K562 (cell line): ENCODE results near the gene NACC1. TPM values are rescaled to one million over a fixed set of nuclear protein-coding genes. Genes with fewer than 3 reads are reported as not detected.

ENCODE experiments used
- CHD2 ChIP-seq: IDR thresholded peaks from 2 replicates; pipeline ENCODE4 v1.6.1; 2011; ENCODE audit warnings: low read depth, low read length
- CXXC5 ChIP-seq: fragments of 250-450 bp; sonication (Bioruptor Pico); IDR thresholded peaks from 2 replicates; pipeline ENCODE4 v1.8.0; 2022; ENCODE audit warnings: inconsistent platforms, mild to moderate bottlenecking, moderate library complexity
- DACH1 ChIP-seq: fragments of 450-650 bp; IDR thresholded peaks from 2 replicates; pipeline ENCODE4 v1.6.1; 2018; ENCODE audit not compliant: partially characterized antibody
- ELF4 ChIP-seq: fragments of 450-650 bp; formaldehyde crosslinking; IDR thresholded peaks from 2 replicates; pipeline ENCODE4 v1.4.0; 2022; ENCODE audit warnings: missing genetic modification characterization
- KAT7 ChIP-seq: sonication (generic); formaldehyde crosslinking; IDR thresholded peaks from 2 replicates; pipeline ENCODE4 v1.8.0; 2022; ENCODE audit warnings: missing genetic modification reagents, mild to moderate bottlenecking, borderline replicate concordance
- KDM2B ChIP-seq: fragments of 250-450 bp; sonication (Bioruptor Pico); IDR thresholded peaks from 2 replicates; pipeline ENCODE4 v1.8.0; 2021; ENCODE audit warnings: mild to moderate bottlenecking, moderate library complexity
- MTA1 ChIP-seq: fragments of 450-650 bp; IDR thresholded peaks from 2 replicates; pipeline ENCODE4 v1.6.1; 2017; ENCODE audit warnings: borderline replicate concordance
- NCOA4 ChIP-seq: fragments of 450-650 bp; IDR thresholded peaks from 2 replicates; pipeline ENCODE4 v1.6.1; 2018; ENCODE audit warnings: mild to moderate bottlenecking; ENCODE audit not compliant: partially characterized antibody
- NR2C1 ChIP-seq, 2 experiments: fragments of 450-650 bp; IDR thresholded peaks; 2 replicates each; pipeline ENCODE4 v1.6.1; 2017; ENCODE audit warnings: mild to moderate bottlenecking in 2 of 2, antibody characterized with exemption in 1 of 2, inconsistent platforms in 1 of 2, missing compliant biosample characterization in 1 of 2, missing genetic modification characterization in 1 of 2
- POLR2H ChIP-seq: IDR thresholded peaks from 2 replicates; pipeline ENCODE4 v1.6.1; 2016; ENCODE audit warnings: missing genetic modification characterization, low read depth, mild to moderate bottlenecking, control low read depth, missing compliant biosample characterization, moderate library complexity
- RAD21 ChIP-seq, 2 experiments: fragments of 250-450 bp in 1 of 2; fragments of 450-650 bp in 1 of 2; sonication (Bioruptor Pico) in 1 of 2; formaldehyde crosslinking in 1 of 2; IDR thresholded peaks in 1 of 2; conservative IDR thresholded peaks in 1 of 2; 2 replicates each; pipeline versions ENCODE4 v1.4.0 to v1.8.0; 2020 to 2022; ENCODE audit warnings: mild to moderate bottlenecking in 2 of 2, moderate library complexity in 1 of 2
- RNF2 ChIP-seq: sonication (generic); IDR thresholded peaks from 2 replicates; pipeline ENCODE4 v1.6.1; 2016
- TCF3 ChIP-seq: sonication (generic); formaldehyde crosslinking; IDR thresholded peaks from 2 replicates; pipeline ENCODE4 v1.4.0; 2020; ENCODE audit warnings: mild to moderate bottlenecking, missing genetic modification reagents
- ZBTB7A ChIP-seq: IDR thresholded peaks from 2 replicates; pipeline ENCODE4 v1.6.1; 2011; ENCODE audit warnings: low read depth, mild to moderate bottlenecking, low read length, moderate library complexity, borderline replicate concordance; ENCODE audit not compliant: control insufficient read depth
- ZKSCAN1 ChIP-seq: fragments of 150-350 bp; IDR thresholded peaks from 2 replicates; pipeline ENCODE4 v1.6.1; 2016; ENCODE audit warnings: low read depth, low read length
- ZKSCAN8 ChIP-seq: fragments of 200-800 bp; sonication (Bioruptor generic); IDR thresholded peaks from 2 replicates; pipeline ENCODE4 v1.6.1; 2016; ENCODE audit warnings: missing genetic modification characterization, missing compliant biosample characterization
- ZNF174 ChIP-seq: fragments of 250-450 bp; sonication (Bioruptor Pico); IDR thresholded peaks from 2 replicates; pipeline ENCODE4 v1.4.0; 2020; ENCODE audit warnings: mild to moderate bottlenecking
- ZNF197 ChIP-seq: fragments of 200-800 bp; sonication (Bioruptor generic); IDR thresholded peaks from 2 replicates; pipeline ENCODE4 v1.6.1; 2016; ENCODE audit warnings: low read depth, missing genetic modification characterization, missing compliant biosample characterization
- polyA plus RNA-seq, 8 experiments: library from polyadenylated mRNA; depleted of rRNA in 4 of 8; stranded (reverse) in 5 of 8; unstranded in 3 of 8; fragments of >200 nt; fragmentation: Nextera tagmentation in 2 of 8; fragmentation: Illumina TruSeq in 1 of 8; extraction: Ambion mirVana in 2 of 8; extraction: Trizol in 1 of 8; gene quantifications; 2 replicates each; pipeline versions ENCODE4 v1.2.1 to v1.2.3, GENCODE V29; 2011 to 2014; ENCODE audit warnings: inconsistent platforms in 1 of 8, missing spikeins in 1 of 8
- total RNA-seq, 7 experiments: library from RNA; depleted of rRNA in 6 of 7; stranded (reverse); fragments of >200 nt in 6 of 7; fragmentation: Illumina TruSeq in 2 of 7; extraction: Trizol in 2 of 7; gene quantifications; 2 replicates each; pipeline versions ENCODE4 v1.2.1 to v1.2.3, GENCODE V29; 2011 to 2021; ENCODE audit warnings: low replicate concordance in 1 of 7
- TF ChIP-seq, protein P1 (sequence below): sonication (generic); formaldehyde crosslinking; IDR thresholded peaks from 2 replicates; pipeline ENCODE4 v1.8.0; 2023; ENCODE audit warnings: mild to moderate bottlenecking, missing genetic modification reagents
- TF ChIP-seq, protein P2 (sequence below): fragments of 450-650 bp; conservative IDR thresholded peaks from 2 replicates; pipeline ENCODE4 v1.6.1; 2016; ENCODE audit warnings: missing genetic modification characterization, low read depth, mild to moderate bottlenecking, missing compliant biosample characterization, moderate library complexity
- TF ChIP-seq, protein P3 (sequence below): IDR thresholded peaks from 2 replicates; pipeline ENCODE4 v1.6.1; 2014; ENCODE audit warnings: antibody characterized with exemption

The NACC1 gene
- total and polyA plus RNA-seq, 9 of the 15 experiments (the other 6 are each of a cell fraction or from before 2014, with no cell fraction given) = 0.04 to 96.6 (median 25.8) TPM

- peak; percentile 26; the same call in 1 of the 2 replicates for TF ChIP-seq KDM2B
- TF ChIP-seq DACH1 = peak; percentile 53
- no peak; the same call in 1 of the 2 replicates for TF ChIP-seq CHD2
- TF ChIP-seq RNF2 = peak; percentile 95
- no peak; the same call in 1 of the 2 replicates for TF ChIP-seq KAT7 (CRISPR knock-in tag)
- no peak for TF ChIP-seq NCOA4
- peak; percentile 34; the same call in 1 of the 2 replicates for TF ChIP-seq ZKSCAN1
- TF ChIP-seq, protein P1, sequence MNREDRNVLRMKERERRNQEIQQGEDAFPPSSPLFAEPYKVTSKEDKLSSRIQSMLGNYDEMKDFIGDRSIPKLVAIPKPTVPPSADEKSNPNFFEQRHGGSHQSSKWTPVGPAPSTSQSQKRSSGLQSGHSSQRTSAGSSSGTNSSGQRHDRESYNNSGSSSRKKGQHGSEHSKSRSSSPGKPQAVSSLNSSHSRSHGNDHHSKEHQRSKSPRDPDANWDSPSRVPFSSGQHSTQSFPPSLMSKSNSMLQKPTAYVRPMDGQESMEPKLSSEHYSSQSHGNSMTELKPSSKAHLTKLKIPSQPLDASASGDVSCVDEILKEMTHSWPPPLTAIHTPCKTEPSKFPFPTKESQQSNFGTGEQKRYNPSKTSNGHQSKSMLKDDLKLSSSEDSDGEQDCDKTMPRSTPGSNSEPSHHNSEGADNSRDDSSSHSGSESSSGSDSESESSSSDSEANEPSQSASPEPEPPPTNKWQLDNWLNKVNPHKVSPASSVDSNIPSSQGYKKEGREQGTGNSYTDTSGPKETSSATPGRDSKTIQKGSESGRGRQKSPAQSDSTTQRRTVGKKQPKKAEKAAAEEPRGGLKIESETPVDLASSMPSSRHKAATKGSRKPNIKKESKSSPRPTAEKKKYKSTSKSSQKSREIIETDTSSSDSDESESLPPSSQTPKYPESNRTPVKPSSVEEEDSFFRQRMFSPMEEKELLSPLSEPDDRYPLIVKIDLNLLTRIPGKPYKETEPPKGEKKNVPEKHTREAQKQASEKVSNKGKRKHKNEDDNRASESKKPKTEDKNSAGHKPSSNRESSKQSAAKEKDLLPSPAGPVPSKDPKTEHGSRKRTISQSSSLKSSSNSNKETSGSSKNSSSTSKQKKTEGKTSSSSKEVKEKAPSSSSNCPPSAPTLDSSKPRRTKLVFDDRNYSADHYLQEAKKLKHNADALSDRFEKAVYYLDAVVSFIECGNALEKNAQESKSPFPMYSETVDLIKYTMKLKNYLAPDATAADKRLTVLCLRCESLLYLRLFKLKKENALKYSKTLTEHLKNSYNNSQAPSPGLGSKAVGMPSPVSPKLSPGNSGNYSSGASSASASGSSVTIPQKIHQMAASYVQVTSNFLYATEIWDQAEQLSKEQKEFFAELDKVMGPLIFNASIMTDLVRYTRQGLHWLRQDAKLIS (CRISPR knock-in tag) = peak; percentile 82
- TF ChIP-seq ZBTB7A = peak; percentile 98
- peak; percentile 69 for TF ChIP-seq NR2C1 (IDR thresholded peaks at IDR 0.05)
- TF ChIP-seq NR2C1 (tag; IDR thresholded peaks at IDR 0.05) = peak; percentile 57
- peak; percentile 19 to 29; a peak in 3 of 4 replicates for TF ChIP-seq RAD21 (CRISPR knock-in tag; conservative IDR thresholded peaks at IDR 0.05 in 1 of 2, IDR thresholded peaks at IDR 0.05 in 1 of 2)
- peak; percentile 80; the same call in 1 of the 2 replicates for TF ChIP-seq MTA1
- TF ChIP-seq ELF4 (CRISPR knock-in tag) = peak; percentile 84
- TF ChIP-seq ZNF174 (CRISPR knock-in tag) = peak; percentile 49; the same call in 1 of the 2 replicates
- peak; percentile 100 for TF ChIP-seq CXXC5 (CRISPR knock-in tag)
- TF ChIP-seq, protein P2, sequence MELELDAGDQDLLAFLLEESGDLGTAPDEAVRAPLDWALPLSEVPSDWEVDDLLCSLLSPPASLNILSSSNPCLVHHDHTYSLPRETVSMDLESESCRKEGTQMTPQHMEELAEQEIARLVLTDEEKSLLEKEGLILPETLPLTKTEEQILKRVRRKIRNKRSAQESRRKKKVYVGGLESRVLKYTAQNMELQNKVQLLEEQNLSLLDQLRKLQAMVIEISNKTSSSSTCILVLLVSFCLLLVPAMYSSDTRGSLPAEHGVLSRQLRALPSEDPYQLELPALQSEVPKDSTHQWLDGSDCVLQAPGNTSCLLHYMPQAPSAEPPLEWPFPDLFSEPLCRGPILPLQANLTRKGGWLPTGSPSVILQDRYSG = peak; percentile 83
- peak; percentile 99 for TF ChIP-seq TCF3 (CRISPR knock-in tag)
- TF ChIP-seq ZNF197 (CRISPR knock-in tag) = peak; percentile 89
- TF ChIP-seq, protein P3, sequence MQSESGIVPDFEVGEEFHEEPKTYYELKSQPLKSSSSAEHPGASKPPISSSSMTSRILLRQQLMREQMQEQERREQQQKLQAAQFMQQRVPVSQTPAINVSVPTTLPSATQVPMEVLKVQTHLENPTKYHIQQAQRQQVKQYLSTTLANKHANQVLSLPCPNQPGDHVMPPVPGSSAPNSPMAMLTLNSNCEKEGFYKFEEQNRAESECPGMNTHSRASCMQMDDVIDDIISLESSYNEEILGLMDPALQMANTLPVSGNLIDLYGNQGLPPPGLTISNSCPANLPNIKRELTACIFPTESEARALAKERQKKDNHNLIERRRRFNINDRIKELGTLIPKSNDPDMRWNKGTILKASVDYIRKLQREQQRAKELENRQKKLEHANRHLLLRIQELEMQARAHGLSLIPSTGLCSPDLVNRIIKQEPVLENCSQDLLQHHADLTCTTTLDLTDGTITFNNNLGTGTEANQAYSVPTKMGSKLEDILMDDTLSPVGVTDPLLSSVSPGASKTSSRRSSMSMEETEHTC = peak; percentile 96
- peak; percentile 60; the same call in 1 of the 2 replicates for TF ChIP-seq ZKSCAN8
- TF ChIP-seq POLR2H = peak; percentile 87
Measured at GRCh38 chr19:13102666-13103580, 15.1 kb upstream of the NACC1 start, which contains the start of gene LYL1 (continued).
